Activated CD8-positive, alpha-beta memory T cell treated with anti-CD3 and anti-CD28 coated beads, Interleukin-2, amount 10 ng/mL, durations not matched to agents 7 days and 5 days (primary cell): ENCODE data around the gene STARD9. TPM values are rescaled to one million over a fixed set of nuclear protein-coding genes. Genes with fewer than 3 reads are reported as not detected.

Source experiments
- ATAC-seq: fragments of 150-1000 bp; cut with Tn5 transposase; one replicate; pipeline ENCODE4 v1.10.0; 2021; ENCODE audit warnings: moderate library complexity
- CTCF ChIA-PET: fragments of 350-600 bp; sonication (Branson Sonifier 250); formaldehyde crosslinking; loops from one replicate; lab custom pipeline; 2021; ENCODE audit warnings: antibody characterized with exemption; lab: Charles Lee
- DNase-seq: peaks from one replicate; pipeline ENCODE4 v3.0.0-alpha.2; 2020
- H3K27ac Mint-ChIP-seq: one replicate; pipeline ENCODE4 v1.8.0; 2021; ENCODE audit warnings: mild to moderate bottlenecking, mixed read lengths
- H3K27me3 Mint-ChIP-seq: one replicate; pipeline ENCODE4 v1.8.0; 2021; ENCODE audit warnings: mixed read lengths
- H3K36me3 Mint-ChIP-seq: one replicate; pipeline ENCODE4 v1.8.0; 2021; ENCODE audit warnings: mild to moderate bottlenecking, mixed read lengths
- H3K4me1 Mint-ChIP-seq: one replicate; pipeline ENCODE4 v1.8.0; 2021; ENCODE audit warnings: mixed read lengths
- H3K4me3 Mint-ChIP-seq: one replicate; pipeline ENCODE4 v1.8.0; 2021; ENCODE audit warnings: mild to moderate bottlenecking, moderate library complexity, mixed read lengths
- H3K9me3 Mint-ChIP-seq: one replicate; pipeline ENCODE4 v1.8.0; 2022; ENCODE audit warnings: low read depth, mixed read lengths
- total RNA-seq, 2 experiments: library from RNA; stranded (reverse); gene quantifications; one replicate each; pipeline ENCODE4 v1.2.3, GENCODE V29; 2021

The STARD9 gene
- total RNA-seq, 2 experiments from 2014 or later: 9.6 to 20.8 TPM

DNA sequence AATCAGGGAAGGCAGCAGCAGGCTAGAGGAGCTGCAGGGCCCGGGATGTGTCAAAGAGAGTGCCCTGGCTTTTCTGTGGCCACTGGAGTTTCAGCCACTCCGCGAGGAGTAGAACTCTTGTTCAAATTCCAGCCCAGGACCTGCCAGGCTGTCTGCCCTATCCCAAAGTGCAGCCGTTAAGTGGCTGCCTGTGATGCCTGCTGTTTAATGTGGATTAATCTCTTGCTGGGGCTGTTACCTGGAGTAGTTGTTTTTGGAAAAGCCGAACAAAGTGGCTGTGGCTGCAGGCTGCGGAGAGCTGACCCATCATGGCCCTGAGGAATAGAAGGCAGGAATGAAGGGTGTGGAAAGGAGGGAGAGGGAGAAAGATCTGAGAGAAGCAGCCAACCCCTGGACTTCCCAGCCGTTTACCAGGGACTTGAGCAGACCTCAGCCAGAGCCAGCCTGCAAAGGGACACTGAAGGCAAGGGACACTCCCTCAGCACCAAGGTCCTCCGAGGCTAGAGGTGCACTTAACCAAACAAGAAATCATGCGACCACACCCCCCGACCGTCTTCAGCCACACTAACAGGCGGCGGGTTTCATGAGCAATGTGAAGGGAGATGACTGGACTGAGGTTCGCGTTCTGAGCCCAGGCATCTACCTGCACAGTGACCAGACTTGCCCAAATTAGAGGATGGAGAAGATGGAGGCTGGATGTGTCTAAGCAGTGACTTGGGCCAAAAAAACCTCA, 156.9 kb downstream of the STARD9 start:
- ATAC-seq (no peak), DNase-seq (no peak)
- no peak overlapping the region for H3K27ac Mint-ChIP-seq
- H3K9me3 Mint-ChIP-seq: no peaks in the 10 kb centered on the region
- peaks cover 13% of the 10 kb centered on the region for H3K4me1 Mint-ChIP-seq
- CTCF ChIA-PET: interaction anchor here (0.6 kb wide), 1 partner anchor 193 kb away, joined by 3 read pairs; no protein-coding TSS in a partner anchor
- H3K36me3 Mint-ChIP-seq: peaks cover 20% of the 10 kb centered on the region
- no peaks in the 10 kb centered on the region for H3K27me3 Mint-ChIP-seq
- H3K4me3 Mint-ChIP-seq: no peak overlapping the region

DNA sequence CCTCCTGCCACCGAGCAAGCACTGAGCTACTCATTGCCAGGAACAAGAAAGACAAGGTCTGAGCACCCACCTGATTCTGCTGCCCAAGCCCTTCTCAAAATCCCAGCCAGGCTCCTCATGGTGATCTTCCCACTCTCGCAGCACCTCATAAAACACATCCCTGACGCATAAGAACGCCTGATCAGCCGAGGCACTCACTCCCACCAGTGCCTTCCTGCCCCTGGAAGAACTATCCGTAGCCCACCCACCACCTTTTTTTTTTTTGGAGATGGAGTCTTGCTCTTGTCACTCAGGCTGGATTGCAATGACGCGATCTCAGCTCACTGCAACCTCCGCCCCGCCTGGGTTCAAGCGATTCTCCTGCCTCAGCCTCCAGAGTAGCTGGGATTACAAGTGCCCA, 157.6 kb downstream of the STARD9 start:
- H3K4me3 Mint-ChIP-seq: no peak overlapping the region
- no peak for DNase-seq
- no peak overlapping the region for H3K27ac Mint-ChIP-seq
- peaks cover 18% of the 10 kb centered on the region for H3K36me3 Mint-ChIP-seq
- no peaks in the 10 kb centered on the region for H3K27me3 Mint-ChIP-seq
- H3K9me3 Mint-ChIP-seq: no peaks in the 10 kb centered on the region
- no peak for ATAC-seq
- H3K4me1 Mint-ChIP-seq: peaks cover 19% of the 10 kb centered on the region
- CTCF ChIA-PET: no interaction called here

GRCh38 chr15:42734076-42734672, 158.8 kb downstream of the STARD9 start:
- Mint-ChIP-seq H3K36me3 (peaks cover 16% of the 10 kb centered on the region), H3K9me3 (no peaks in the 10 kb centered on the region), H3K27ac (no peak overlapping the region), H3K4me3 (peak overlapping the region; percentile 47), H3K4me1 (peaks cover 19% of the 10 kb centered on the region), H3K27me3 (no peaks in the 10 kb centered on the region)
- no peak for ATAC-seq
- no peak for DNase-seq
- CTCF ChIA-PET: no interaction called here

DNA sequence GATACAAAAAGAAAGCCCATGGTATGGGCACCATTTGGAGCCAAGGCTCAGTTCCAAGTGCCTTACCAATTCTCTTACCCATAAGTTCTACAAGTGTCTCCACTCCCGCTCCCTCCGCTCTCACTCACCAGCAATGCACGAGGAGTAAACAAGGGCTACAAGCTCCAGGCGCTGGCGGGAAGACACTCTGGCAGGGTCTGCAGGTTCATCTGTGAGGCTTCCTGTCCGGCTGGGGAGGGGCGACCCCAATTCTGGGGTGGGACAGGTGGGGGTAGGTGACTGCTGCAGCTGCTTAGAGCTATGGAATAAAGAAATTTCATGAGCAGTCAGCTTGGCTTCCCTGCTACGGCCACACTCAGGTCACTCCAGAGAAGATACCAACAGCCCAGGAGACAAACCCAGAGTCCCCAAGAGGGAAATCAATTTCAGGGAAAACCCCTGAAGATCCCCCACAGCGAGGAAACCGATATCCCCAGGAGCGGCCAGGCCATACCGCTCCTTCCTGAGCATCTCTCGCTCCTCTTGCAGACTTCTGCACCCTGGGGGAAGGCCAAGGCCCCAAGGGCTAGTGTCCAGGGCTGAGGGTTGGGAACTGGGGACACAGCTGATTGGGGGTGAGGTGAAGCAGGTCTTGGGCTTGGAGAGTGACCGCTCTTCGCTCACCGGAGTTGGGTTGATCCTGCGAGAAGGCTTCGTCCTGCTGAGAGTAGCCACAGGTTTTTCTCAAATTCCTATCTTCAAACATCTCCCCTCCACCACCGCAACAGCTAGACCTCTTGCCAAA, 160.2 kb downstream of the STARD9 start:
- H3K4me1 Mint-ChIP-seq: peaks cover 19% of the 10 kb centered on the region
- ATAC-seq (no peak), DNase-seq (no peak)
- CTCF ChIA-PET: interaction anchor here (0.8 to 2.3 kb wide), 4 partner anchors 9 to 468 kb away, joined by 3 to 15 read pairs (median 4); no protein-coding TSS in a partner anchor
- peak overlapping the region; percentile 73 for H3K4me3 Mint-ChIP-seq
- H3K27ac Mint-ChIP-seq: peak overlapping the region; percentile 56
- peaks cover 15% of the 10 kb centered on the region for H3K36me3 Mint-ChIP-seq
- H3K27me3 Mint-ChIP-seq: no peaks in the 10 kb centered on the region
- H3K9me3 Mint-ChIP-seq: no peaks in the 10 kb centered on the region

GRCh38 chr15:42736178-42736792, 160.9 kb downstream of the STARD9 start:
- DNase-seq (no peak), ATAC-seq (peak; percentile 32)
- Mint-ChIP-seq H3K4me1 (peaks cover 19% of the 10 kb centered on the region), H3K27ac (peak overlapping the region; percentile 56), H3K4me3 (peak overlapping the region; percentile 75), H3K9me3 (no peaks in the 10 kb centered on the region), H3K36me3 (peaks cover 11% of the 10 kb centered on the region), H3K27me3 (no peaks in the 10 kb centered on the region)
- CTCF ChIA-PET: interaction anchor here (1.0 to 2.3 kb wide), 3 partner anchors 21 to 468 kb away, joined by 3 to 15 read pairs (median 5); no protein-coding TSS in a partner anchor

DNA sequence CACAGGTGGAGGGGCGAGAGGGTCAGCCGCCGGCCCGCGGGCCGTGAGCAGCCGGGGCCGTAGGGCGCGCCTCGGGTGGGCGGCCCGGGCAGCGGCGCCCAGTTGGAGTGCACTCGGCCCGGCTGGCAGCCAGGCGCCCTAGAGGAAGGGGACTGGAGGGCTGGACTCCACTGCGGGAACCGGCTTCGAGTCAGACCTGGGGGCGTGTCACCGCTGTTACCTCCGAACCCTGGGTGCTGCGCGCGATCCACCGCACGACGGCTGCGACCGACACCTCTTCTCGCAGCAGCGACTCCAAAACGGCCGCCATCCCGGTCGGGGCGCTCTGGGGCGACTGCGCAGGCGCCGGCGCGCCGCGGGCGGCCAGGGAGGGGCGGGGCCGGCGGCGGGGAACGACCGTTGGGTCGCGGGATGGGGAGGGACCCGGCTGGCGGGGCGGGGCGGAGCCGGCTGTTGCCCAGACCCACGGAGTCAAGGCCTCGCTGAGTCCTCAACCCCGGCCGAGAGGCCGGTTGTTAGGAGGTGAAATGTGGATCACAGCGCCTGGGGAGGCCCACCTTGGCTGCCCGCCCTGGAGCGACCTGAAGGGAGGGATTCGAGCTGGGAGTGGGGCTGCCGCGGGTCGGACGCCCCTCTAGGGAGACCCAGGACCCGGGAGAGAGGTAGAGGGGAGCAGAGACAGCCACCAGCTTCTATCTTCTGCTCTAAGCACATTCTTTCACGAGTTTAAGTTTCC, 161.6 kb downstream of the STARD9 start, which contains the start of gene CDAN1:
CDAN1 (minus strand) TSS at position 336 of the 736 bp plus-strand sequence; CDS start at position 310, 26 bp downstream.
- H3K4me1 Mint-ChIP-seq: peaks cover 19% of the 10 kb centered on the region
- peak within 1 kb of the TSS; percentile 79 for H3K27ac Mint-ChIP-seq
- CTCF ChIA-PET: interaction anchor here (0.9 to 2.3 kb wide), 5 partner anchors 15 to 189 kb away, joined by 3 to 15 read pairs (median 4); no protein-coding TSS in a partner anchor
- H3K4me3 Mint-ChIP-seq: peak within 1 kb of the TSS; percentile 75
- peaks cover 7% of the 10 kb centered on the region for H3K36me3 Mint-ChIP-seq
- no peaks in the 10 kb centered on the region for H3K27me3 Mint-ChIP-seq
- H3K9me3 Mint-ChIP-seq: no peaks in the 10 kb centered on the region
- DNase-seq: peak; percentile 94
- peak; percentile 96 for ATAC-seq

- ATAC-seq: no peak
- Mint-ChIP-seq H3K36me3 (peaks cover 5% of the 10 kb centered on the region), H3K4me1 (peaks cover 19% of the 10 kb centered on the region), H3K27me3 (no peaks in the 10 kb centered on the region), H3K9me3 (no peaks in the 10 kb centered on the region), H3K27ac (peak overlapping the region; percentile 79), H3K4me3 (peak overlapping the region; percentile 75)
- DNase-seq: no peak
- CTCF ChIA-PET: interaction anchor here (0.9 to 2.3 kb wide), 7 partner anchors 16 to 189 kb away, joined by 3 to 15 read pairs (median 4); no protein-coding TSS in a partner anchor
Observed at GRCh38 chr15:42737529-42738328, 162.3 kb downstream of the STARD9 start.

GRCh38 chr15:42741710-42742109, 166.3 kb downstream of the STARD9 start:
- H3K36me3 Mint-ChIP-seq: no peaks in the 10 kb centered on the region
- no peaks in the 10 kb centered on the region for H3K27me3 Mint-ChIP-seq
- CTCF ChIA-PET: no interaction called here

GRCh38 chr15:42742149-42742548, 166.7 kb downstream of the STARD9 start:
- Mint-ChIP-seq H3K4me3 (no peak overlapping the region), H3K27ac (no peak overlapping the region), H3K9me3 (no peaks in the 10 kb centered on the region), H3K36me3 (no peaks in the 10 kb centered on the region), H3K27me3 (no peaks in the 10 kb centered on the region), H3K4me1 (peaks cover 6% of the 10 kb centered on the region)
- ATAC-seq (no peak), DNase-seq (no peak)
- CTCF ChIA-PET: no interaction called here

More at GRCh38 chr15:42741710-42742109, 166.3 kb downstream of the STARD9 start:
- ATAC-seq (no peak), DNase-seq (no peak)
- no peak overlapping the region for H3K4me3 Mint-ChIP-seq
- peaks cover 6% of the 10 kb centered on the region for H3K4me1 Mint-ChIP-seq
- H3K27ac Mint-ChIP-seq: no peak overlapping the region
- H3K9me3 Mint-ChIP-seq: no peaks in the 10 kb centered on the region

DNA sequence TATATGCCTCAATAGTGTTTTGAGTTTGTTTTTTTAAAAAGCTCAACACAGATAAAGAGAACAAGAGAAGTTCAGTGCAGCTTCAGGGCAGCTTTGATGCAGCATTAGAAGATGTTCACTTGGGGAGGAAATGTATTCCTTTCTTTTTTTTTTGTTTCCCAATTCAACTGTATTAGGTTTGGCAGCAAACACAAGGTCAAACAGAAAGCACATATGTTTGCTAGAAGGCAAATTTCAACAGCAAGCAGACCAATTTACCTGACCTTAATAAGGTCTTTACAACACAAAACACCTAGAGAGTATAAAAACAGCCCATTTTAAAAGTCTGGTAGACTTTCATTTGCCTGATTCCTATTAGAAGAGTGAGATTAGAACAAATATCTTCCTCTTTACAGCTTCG, 168.8 kb downstream of the STARD9 start:
- no peak for ATAC-seq

GRCh38 chr15:42749266-42749665, 173.9 kb downstream of the STARD9 start:
- H3K4me3 Mint-ChIP-seq: no peak overlapping the region
- H3K27ac Mint-ChIP-seq: no peak overlapping the region
- CTCF ChIA-PET: interaction anchor here (1.4 kb wide), 1 partner anchor 10 kb away, joined by 3 read pairs; no protein-coding TSS in a partner anchor
- DNase-seq (no peak), ATAC-seq (no peak)
- no peaks in the 10 kb centered on the region for H3K27me3 Mint-ChIP-seq
- no peaks in the 10 kb centered on the region for H3K4me1 Mint-ChIP-seq
- peaks cover 4% of the 10 kb centered on the region for H3K9me3 Mint-ChIP-seq
- H3K36me3 Mint-ChIP-seq: peaks cover 29% of the 10 kb centered on the region

More for the DNA sequence above, 168.8 kb downstream of the STARD9 start:
- no peaks in the 10 kb centered on the region for H3K36me3 Mint-ChIP-seq
- no peaks in the 10 kb centered on the region for H3K9me3 Mint-ChIP-seq
- no peak overlapping the region for H3K27ac Mint-ChIP-seq
- H3K4me1 Mint-ChIP-seq: no peaks in the 10 kb centered on the region
- H3K27me3 Mint-ChIP-seq: no peaks in the 10 kb centered on the region
- H3K4me3 Mint-ChIP-seq: no peak overlapping the region
- CTCF ChIA-PET: no interaction called here
- no peak for DNase-seq
